SJSA1 (cell line): ENCODE measurements around the gene FGD4. TPM values are rescaled to one million over a fixed set of nuclear protein-coding genes. Genes with fewer than 3 reads are reported as not detected.

Experiments used
- DNase-seq, 2 experiments: peaks; one replicate each; pipeline ENCODE4 v3.0.0-alpha.2; 2015 to 2020; ENCODE audit warnings: low spot score in 2 of 2, low read depth in 1 of 2
- H3K27ac ChIP-seq: fragments of 250-450 bp; sonication (Bioruptor Pico); 2 replicates; pipeline ENCODE4 v1.5.1; 2020; ENCODE audit warnings: mild to moderate bottlenecking, moderate library complexity
- H3K27me3 ChIP-seq: fragments of 250-450 bp; sonication (Bioruptor Pico); replicated peaks from 2 replicates; pipeline ENCODE4 v1.5.1; 2020; ENCODE audit warnings: mild to moderate bottlenecking, moderate library complexity
- H3K36me3 ChIP-seq: fragments of 250-450 bp; sonication (Bioruptor Pico); 2 replicates; pipeline ENCODE4 v1.5.1; 2020; ENCODE audit warnings: mild to moderate bottlenecking
- H3K4me1 ChIP-seq: fragments of 250-450 bp; sonication (Bioruptor Pico); replicated peaks from 2 replicates; pipeline ENCODE4 v1.6.1; 2021; ENCODE audit warnings: mild to moderate bottlenecking
- H3K4me3 ChIP-seq: fragments of 250-450 bp; sonication (Bioruptor Pico); 2 replicates; pipeline ENCODE4 v1.5.1; 2020; ENCODE audit warnings: mild to moderate bottlenecking
- H3K9me3 ChIP-seq: fragments of 250-450 bp; sonication (Bioruptor Pico); replicated peaks from 2 replicates; pipeline ENCODE4 v1.5.1; 2020; ENCODE audit warnings: mild to moderate bottlenecking
- total RNA-seq: library from RNA; depleted of rRNA; stranded (reverse); fragments of >200 nt; shearing (Covaris generic); gene quantifications from 2 replicates; pipeline ENCODE4 v1.2.3, GENCODE V29; 2014

Gene FGD4
- total RNA-seq, 1 experiment from 2014 or later, result 2.8 TPM

DNA sequence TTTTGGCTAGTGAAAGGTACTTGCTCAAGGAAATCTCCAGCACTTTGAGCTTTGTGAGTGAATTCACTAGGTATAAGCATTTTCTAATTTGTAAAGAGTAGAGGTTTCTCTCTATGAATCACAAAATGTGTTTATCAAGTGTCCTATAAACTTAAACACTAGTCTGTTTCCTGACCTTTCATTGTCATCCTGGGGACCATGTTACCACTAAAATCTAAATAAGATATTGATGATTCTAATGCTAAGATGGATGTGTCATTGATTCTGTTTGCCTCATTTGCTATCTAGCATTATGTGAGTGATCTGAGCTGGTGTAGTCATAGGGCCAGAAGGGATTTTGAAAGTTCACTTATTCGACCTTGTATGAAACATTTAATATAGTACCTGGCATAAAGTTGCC is 199.3 kb downstream of the FGD4 start:
- no peaks in the 10 kb centered on the region for H3K27me3 ChIP-seq
- peaks cover 10% of the 10 kb centered on the region for H3K4me1 ChIP-seq
- no peaks in the 10 kb centered on the region for H3K36me3 ChIP-seq
- no peaks in the 10 kb centered on the region for H3K9me3 ChIP-seq
- no peak overlapping the region for H3K27ac ChIP-seq
- DNase-seq, result no peak
- H3K4me3 ChIP-seq, result no peak overlapping the region

DNA sequence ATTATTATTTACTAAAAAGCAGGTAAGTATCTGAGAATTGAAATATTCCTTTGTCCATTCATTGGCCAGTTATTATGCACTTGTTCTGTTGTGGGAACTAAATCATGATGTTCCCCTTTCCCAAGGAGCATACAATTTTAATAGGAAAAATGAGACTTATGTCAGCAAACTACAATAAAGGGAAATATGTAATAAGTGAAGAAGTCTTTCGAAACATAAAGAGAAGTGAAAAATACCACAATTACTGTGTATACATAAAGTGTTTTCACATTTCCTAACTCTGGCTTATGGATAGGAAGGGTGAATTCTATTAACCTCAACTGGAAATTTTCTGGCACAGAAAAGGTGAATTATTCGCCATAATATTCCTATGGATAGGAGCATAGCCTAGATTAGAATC is 201.3 kb downstream of the FGD4 start:
- no peak for DNase-seq
- no peak overlapping the region for H3K4me3 ChIP-seq
- no peaks in the 10 kb centered on the region for H3K36me3 ChIP-seq
- peaks cover 2% of the 10 kb centered on the region for H3K4me1 ChIP-seq
- no peak overlapping the region for H3K27ac ChIP-seq
- H3K9me3 ChIP-seq, result no peaks in the 10 kb centered on the region
- H3K27me3 ChIP-seq, result no peaks in the 10 kb centered on the region

DNA sequence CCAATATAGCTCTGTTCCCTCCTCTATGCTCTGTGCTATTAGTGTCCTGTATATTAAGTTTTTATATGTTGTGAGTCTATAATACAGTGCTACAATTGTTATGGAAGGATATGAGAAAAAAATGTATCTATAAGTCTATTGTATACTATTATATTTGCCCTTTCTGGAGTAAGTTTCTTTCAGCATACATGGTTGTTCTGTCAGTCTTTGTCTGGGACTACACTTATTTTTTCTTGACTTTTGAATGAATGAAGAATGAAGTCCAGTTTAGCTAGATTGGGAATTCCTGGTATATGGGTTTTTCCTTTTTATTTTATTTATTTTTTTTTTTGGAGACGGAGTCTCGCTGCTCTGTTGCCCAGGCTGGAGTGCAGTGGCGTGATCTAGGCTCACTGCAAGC is 203.7 kb downstream of the FGD4 start:
- no peak overlapping the region for H3K4me3 ChIP-seq
- H3K36me3 ChIP-seq, result no peaks in the 10 kb centered on the region
- no peak overlapping the region for H3K27ac ChIP-seq
- no peaks in the 10 kb centered on the region for H3K9me3 ChIP-seq
- H3K27me3 ChIP-seq, result no peaks in the 10 kb centered on the region
- DNase-seq, result no peak
- H3K4me1 ChIP-seq, result no peaks in the 10 kb centered on the region

DNA sequence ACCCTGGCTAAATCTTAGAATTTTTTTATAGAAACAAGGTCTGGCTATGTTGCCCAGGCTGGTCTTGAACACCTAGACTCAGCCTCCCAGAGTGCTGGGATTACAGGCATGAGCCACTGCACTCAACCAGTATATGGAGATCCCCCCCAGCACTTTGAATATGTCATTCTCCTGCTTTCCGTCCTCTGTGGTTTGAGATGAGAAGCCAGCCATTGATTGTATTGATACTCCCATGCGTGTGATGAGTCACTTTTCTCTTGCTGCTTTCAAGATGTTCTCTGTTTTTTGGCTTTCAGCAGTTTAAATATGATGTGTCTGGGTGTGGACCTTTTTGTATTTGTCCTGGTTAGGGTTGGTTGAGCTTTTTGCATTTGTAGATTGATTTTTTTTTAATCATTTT is 204.5 kb downstream of the FGD4 start:
- Histone ChIP-seq H3K36me3 (no peaks in the 10 kb centered on the region), H3K4me3 (no peak overlapping the region), H3K27ac (no peak overlapping the region), H3K9me3 (no peaks in the 10 kb centered on the region), H3K4me1 (no peaks in the 10 kb centered on the region), H3K27me3 (no peaks in the 10 kb centered on the region)
- DNase-seq, result no peak

DNA sequence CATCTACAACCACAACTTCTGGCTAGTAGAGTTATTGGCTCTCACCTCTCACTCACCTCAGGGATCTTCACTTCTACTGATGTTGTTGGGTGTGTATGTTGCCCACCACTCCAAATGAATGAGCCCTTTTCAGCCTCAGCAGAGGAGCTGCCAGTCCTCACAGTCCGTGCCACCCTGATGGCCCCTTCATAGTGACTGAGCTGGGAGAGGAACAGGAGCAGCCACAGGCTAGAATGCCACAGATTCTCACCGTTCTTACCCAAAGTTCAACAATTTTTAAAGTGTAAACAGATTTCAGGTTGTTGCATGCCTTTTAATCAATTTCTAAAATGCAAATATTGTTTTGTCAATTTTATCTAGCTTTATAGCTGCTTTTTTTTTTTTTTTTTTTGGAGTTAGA is 205.2 kb downstream of the FGD4 start:
- Histone ChIP-seq H3K4me1 (no peaks in the 10 kb centered on the region), H3K9me3 (no peaks in the 10 kb centered on the region), H3K36me3 (no peaks in the 10 kb centered on the region), H3K27me3 (no peaks in the 10 kb centered on the region), H3K4me3 (no peak overlapping the region), H3K27ac (no peak overlapping the region)
- no peak for DNase-seq

DNA sequence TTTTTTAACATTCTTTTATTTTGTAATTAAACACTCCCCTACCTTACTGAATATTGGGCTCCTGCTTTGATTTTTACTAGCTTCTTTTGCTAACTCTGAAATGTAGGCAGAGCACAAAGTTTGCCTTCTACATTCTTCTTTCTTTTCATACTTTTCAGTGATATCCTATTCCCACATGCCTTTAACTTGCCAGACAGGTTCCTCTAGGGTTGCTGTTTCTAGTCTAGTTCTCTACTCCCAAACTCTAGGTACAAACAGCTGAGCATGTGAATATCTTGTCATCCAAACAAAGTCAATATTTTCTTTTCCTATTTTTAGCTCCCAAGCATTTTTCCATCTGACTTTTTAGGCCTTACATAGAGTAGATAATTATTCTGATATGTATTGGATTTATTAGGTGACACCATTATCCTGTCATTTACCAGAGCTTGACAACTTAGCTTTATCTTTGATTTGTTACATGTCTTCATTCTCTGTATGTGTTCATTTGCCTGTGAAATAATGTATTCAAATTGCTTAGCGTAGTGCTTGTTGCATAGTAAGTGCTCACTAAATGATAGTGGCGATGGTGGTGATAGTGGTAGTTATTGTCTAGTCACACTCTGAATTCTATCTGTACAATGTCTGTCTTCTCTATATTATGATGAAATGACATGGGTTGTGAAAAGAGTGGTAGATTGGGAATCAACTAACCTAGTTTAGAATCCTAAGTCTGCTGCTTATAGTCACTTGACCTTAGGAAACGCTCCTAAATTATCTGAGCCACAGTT is 206.2 kb downstream of the FGD4 start:
- Histone ChIP-seq H3K4me3 (no peak overlapping the region), H3K4me1 (no peaks in the 10 kb centered on the region), H3K36me3 (no peaks in the 10 kb centered on the region), H3K27ac (no peak overlapping the region), H3K9me3 (no peaks in the 10 kb centered on the region), H3K27me3 (no peaks in the 10 kb centered on the region)
- DNase-seq, result no peak

DNA sequence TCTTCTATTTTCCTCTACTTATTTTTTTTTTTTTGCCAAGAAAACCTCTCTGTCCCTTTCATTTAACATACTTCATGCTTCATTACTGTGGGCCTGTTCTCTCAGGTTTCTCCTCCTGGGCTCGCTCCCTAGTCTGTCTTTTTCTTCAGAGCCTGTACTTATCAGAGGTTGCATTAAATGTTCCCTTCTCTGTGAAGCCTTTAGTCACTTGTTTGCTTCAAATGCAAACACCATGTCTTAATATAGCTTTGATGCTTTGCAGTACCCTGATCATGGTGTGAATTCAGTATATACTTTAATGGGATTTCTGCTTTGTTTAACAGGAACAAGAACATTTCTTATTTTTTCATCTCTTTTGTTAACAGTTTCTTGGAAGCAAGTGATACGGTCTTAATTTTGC is 207.1 kb downstream of the FGD4 start:
- Histone ChIP-seq H3K27ac (no peak overlapping the region), H3K9me3 (no peaks in the 10 kb centered on the region), H3K4me3 (no peak overlapping the region), H3K4me1 (no peaks in the 10 kb centered on the region), H3K36me3 (no peaks in the 10 kb centered on the region), H3K27me3 (no peaks in the 10 kb centered on the region)
- DNase-seq, result no peak

DNA sequence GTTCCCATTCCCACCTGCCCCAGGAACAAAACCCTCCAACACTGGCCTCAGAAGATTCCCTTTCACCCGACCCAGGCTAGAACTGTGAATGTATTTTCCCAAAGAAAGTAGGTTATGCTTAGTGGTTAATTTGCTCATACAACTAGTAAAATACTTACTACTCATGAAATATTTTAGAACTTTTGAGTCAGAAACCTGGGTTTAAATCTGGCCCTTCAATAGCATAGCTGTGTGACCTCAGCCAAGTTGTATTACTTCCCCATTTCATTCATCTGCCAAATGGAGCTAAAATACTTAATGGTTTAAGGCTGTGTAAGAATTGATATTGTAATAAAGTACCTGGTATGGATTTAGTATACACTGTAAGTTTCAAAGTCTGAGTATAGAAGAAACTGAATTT is 210.6 kb downstream of the FGD4 start:
- H3K9me3 ChIP-seq, result no peaks in the 10 kb centered on the region
- H3K27me3 ChIP-seq, result no peaks in the 10 kb centered on the region
- no peaks in the 10 kb centered on the region for H3K4me1 ChIP-seq
- no peak for DNase-seq
- no peak overlapping the region for H3K4me3 ChIP-seq
- no peak overlapping the region for H3K27ac ChIP-seq
- H3K36me3 ChIP-seq, result no peaks in the 10 kb centered on the region

DNA sequence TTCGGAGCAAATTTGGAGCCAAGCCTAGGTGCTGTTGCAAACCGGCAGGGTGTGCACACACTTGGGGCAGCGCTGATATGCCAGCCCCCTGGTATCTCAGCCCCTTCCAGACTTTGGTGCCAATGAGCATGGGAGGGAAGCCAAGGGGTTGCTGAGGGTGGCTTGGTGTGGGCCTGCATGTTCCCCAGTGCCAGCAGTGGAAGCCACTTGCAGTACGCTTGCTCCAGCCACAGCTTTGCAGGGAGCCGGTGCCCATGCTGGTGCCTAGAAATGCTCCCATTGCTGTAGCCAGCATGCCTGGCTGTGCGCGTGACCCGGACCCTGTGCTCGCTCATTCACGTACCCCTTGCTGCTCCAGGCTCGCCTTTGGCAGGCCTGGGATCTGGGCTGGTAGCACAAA is 212.6 kb downstream of the FGD4 start:
- Histone ChIP-seq H3K4me1 (no peaks in the 10 kb centered on the region), H3K4me3 (no peak overlapping the region), H3K27ac (no peak overlapping the region), H3K9me3 (no peaks in the 10 kb centered on the region), H3K27me3 (no peaks in the 10 kb centered on the region), H3K36me3 (no peaks in the 10 kb centered on the region)
- DNase-seq, result no peak

DNA sequence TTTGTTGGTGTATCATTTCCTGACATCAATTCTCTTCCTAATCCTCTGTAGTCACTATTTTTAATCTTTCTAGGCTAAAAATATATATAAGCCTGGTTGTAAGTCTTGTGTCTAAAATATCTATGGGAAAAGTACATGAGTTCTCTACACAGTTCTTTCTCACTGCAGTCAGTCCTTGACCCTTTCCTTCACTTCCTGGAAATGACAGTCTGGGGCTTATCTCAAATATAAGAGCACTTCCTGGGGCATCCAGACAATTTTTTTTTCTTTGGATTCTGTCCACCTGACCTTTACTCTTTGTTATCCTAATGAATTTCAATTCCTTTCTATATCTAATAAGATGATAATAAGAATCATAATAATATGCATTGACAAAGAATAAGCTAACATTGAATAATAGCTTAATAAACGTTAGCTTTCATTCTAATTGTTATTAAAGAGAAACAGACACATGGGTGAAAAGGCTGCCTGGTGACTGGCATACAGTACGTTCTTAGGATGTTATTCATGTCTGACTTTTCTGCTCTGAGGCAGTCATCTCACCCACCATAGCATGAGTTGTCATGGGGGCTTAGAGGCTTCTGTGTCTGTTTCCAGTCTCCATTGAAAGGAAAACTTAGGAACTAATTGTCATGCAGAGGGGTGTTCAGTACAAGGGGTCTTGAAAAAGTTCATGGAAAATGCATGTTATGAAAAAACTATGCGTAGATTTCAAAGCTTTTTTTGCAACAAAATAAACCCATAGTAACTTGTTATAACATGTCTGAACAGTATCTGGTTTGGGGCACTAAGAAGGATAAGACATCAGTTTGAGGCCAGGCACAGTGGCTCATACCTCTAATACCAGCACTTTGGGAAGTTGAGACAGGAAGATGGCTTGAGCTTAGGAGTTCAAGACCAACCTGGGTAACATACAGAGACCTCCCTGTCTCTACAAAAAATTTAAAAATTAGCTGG is 213.6 kb downstream of the FGD4 start:
- Histone ChIP-seq H3K4me3 (no peak overlapping the region), H3K27me3 (no peaks in the 10 kb centered on the region), H3K4me1 (no peaks in the 10 kb centered on the region), H3K36me3 (no peaks in the 10 kb centered on the region), H3K9me3 (no peaks in the 10 kb centered on the region), H3K27ac (no peak overlapping the region)
- no peak for DNase-seq

DNA sequence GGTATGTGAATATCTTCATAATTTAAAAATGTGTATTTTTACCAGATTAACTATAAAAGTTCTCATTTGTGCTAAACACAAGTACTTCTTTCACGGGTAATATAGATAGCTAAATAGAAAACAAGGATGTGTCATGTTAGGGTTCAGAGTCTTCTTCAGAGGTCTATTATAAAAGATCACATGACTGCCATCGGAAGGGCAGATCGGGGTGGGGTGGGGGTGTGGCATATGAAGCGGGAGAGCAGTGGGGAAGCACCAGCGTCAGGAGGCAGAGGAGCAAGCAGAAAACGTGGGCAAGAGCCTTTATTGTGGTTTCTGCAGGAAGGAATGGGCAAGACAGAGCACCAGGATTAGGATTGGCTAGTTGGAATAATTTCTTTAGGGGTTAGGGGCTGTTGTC is 216.1 kb downstream of the FGD4 start:
- no peak overlapping the region for H3K27ac ChIP-seq

DNA sequence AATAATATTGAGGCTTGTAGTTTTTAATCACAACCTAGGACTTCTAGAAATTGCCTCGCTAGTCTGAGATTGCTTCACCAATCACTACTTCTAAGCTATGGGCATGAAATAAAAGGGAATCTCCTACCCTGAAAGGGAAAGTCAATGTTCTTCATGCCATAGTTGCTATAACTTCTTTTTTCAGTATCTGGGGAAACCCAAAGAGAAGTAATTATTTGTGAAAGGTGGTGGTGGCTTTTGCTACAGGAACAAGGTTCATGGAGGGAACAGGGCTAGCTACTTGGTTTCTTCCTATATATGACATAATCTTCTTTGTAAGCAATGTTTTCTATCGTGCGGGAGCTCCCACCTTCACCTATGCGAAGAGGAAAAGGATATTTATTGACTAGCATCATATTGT is 218.2 kb downstream of the FGD4 start:
- no peaks in the 10 kb centered on the region for H3K36me3 ChIP-seq
- DNase-seq, result no peak

More for the DNA sequence above, 216.1 kb downstream of the FGD4 start:
- DNase-seq, result no peak
- Histone ChIP-seq H3K4me1 (no peaks in the 10 kb centered on the region), H3K36me3 (no peaks in the 10 kb centered on the region), H3K9me3 (no peaks in the 10 kb centered on the region), H3K27me3 (no peaks in the 10 kb centered on the region), H3K4me3 (no peak overlapping the region)

DNA sequence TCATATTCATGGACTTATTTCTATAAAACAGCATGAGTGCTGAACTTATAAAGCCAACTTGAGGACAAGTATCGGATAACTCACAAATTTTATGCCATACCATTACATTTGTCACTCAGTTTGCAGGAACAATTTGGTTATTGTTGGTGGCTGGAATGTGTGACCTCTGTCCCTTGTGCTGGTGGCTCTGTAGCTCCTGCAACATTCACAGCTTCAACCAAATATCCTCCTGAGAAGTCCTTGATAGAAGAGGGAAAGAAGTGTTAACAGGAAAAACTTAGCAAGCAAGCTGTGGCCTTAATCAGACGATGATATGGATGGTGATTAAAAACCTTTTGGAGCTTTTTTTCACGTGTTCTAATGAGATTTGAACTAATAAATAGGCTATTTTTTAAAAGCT is 218.8 kb downstream of the FGD4 start:
- Histone ChIP-seq H3K4me3 (no peak overlapping the region), H3K4me1 (no peaks in the 10 kb centered on the region), H3K9me3 (no peaks in the 10 kb centered on the region), H3K36me3 (no peaks in the 10 kb centered on the region), H3K27ac (no peak overlapping the region), H3K27me3 (no peaks in the 10 kb centered on the region)
- DNase-seq, result no peak

More for the DNA sequence above, 218.2 kb downstream of the FGD4 start:
- Histone ChIP-seq H3K27me3 (no peaks in the 10 kb centered on the region), H3K9me3 (no peaks in the 10 kb centered on the region), H3K4me3 (no peak overlapping the region), H3K4me1 (no peaks in the 10 kb centered on the region), H3K27ac (no peak overlapping the region)

DNA sequence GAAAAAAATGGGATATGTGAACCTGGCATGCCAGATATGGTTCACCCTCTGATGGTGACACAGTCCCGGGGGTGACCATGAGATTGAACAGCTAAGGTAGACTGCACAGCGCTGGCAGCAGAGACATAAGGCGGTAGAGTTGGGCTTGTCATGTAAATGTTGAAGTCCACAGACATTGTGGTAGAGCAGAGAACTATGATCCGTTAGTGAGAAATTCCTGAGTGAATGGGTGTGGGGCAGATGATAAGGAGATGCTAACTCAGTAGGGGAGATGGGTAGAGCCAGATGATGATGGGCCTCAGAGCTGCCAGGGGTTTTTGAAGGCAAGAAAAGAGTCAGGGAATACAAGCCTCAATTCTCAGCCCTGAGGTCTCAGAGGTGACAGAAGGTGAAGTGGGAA is 228.6 kb downstream of the FGD4 start:
- DNase-seq, result no peak

More for the DNA sequence above, 228.6 kb downstream of the FGD4 start:
- H3K4me1 ChIP-seq, result no peaks in the 10 kb centered on the region
- no peak overlapping the region for H3K27ac ChIP-seq
- no peaks in the 10 kb centered on the region for H3K27me3 ChIP-seq
- 0 out of 2 replicates have a peak, but pooled peaks cover 3% of the 10 kb centered on the region for H3K36me3 ChIP-seq
- H3K9me3 ChIP-seq, result no peaks in the 10 kb centered on the region
- H3K4me3 ChIP-seq, result no peak overlapping the region
